SW 1271 (cell line): ENCODE data around the gene HADH.
"Not testable (repeated sequence)": the region's sequence is repeated elsewhere in the genome, so short reads cannot be mapped to it uniquely, and the experiment has no call there.

Experiments
- DNase-seq, 2 experiments: peaks; one replicate each; lab custom pipeline; 2025; lab: John Stamatoyannopoulos, UW

The HADH gene

GRCh38 chr4:107989537-107990386 is at the start of gene HADH:
HADH (plus strand) TSS chr4:107989889; CDS start chr4:107989933, 44 bp downstream.
- DNase-seq, result peak; percentile 29 to 80

GRCh38 chr4:107945809-107946208 is 43.9 kb upstream of the HADH start:
- DNase-seq, result no peak

GRCh38 chr4:107950746-107951540 is 38.7 kb upstream of the HADH start:
- DNase-seq, result no peak

- DNase-seq, result no peak
Measured at GRCh38 chr4:107951551-107951950, 38.1 kb upstream of the HADH start.

GRCh38 chr4:107956011-107956410 is 33.7 kb upstream of the HADH start:
- no peak for DNase-seq

GRCh38 chr4:107966903-107967302 is 22.8 kb upstream of the HADH start:
- DNase-seq, result no peak

- DNase-seq, result not testable (repeated sequence)
Measured at GRCh38 chr4:107967519-107967918, 22.2 kb upstream of the HADH start.

- not testable (repeated sequence) for DNase-seq
Measured at GRCh38 chr4:107967921-107968320, 21.8 kb upstream of the HADH start.

- no peak for DNase-seq
Measured at GRCh38 chr4:107970063-107970798, 19.5 kb upstream of the HADH start.

- no peak for DNase-seq
Measured at GRCh38 chr4:107972605-107973004, 17.1 kb upstream of the HADH start.

- DNase-seq, result no peak
Measured at GRCh38 chr4:107974523-107974922, 15.2 kb upstream of the HADH start.

- no peak for DNase-seq
Measured at GRCh38 chr4:107977482-107977881, 12.2 kb upstream of the HADH start.

- no peak for DNase-seq
Measured at GRCh38 chr4:107977966-107978705, 11.6 kb upstream of the HADH start.

- DNase-seq, result peak in 1 of 2 experiments; percentile 1
Measured at GRCh38 chr4:107978716-107979451, 10.8 kb upstream of the HADH start.

- no peak for DNase-seq
Measured at GRCh38 chr4:107987916-107988762, 1.6 kb upstream of the HADH start.

- DNase-seq, result no peak
Measured at GRCh38 chr4:107988763-107989035, 990 bp upstream of the HADH start.

GRCh38 chr4:107989162-107989536 is 540 bp upstream of the HADH start:
- DNase-seq, result no peak

GRCh38 chr4:107991945-107992630 is 2.4 kb downstream of the HADH start:
- DNase-seq, result no peak

- DNase-seq, result no peak
Measured at GRCh38 chr4:107993969-107994368, 4.3 kb downstream of the HADH start.

- no peak for DNase-seq
Measured at GRCh38 chr4:107994894-107995293, 5.2 kb downstream of the HADH start.
